IPS DF 4.7 (cell line): ENCODE results near the gene SNAPC3.
"Not testable (repeated sequence)": the region's sequence is repeated elsewhere in the genome, so short reads cannot be mapped to it uniquely, and the experiment has no call there.

Source experiments
- DNase-seq: peaks from one replicate; pipeline ENCODE4 v3.0.0-alpha.2; 2013; ENCODE audit warnings: low spot score; ENCODE audit errors: extremely low read depth

The SNAPC3 gene

DNA sequence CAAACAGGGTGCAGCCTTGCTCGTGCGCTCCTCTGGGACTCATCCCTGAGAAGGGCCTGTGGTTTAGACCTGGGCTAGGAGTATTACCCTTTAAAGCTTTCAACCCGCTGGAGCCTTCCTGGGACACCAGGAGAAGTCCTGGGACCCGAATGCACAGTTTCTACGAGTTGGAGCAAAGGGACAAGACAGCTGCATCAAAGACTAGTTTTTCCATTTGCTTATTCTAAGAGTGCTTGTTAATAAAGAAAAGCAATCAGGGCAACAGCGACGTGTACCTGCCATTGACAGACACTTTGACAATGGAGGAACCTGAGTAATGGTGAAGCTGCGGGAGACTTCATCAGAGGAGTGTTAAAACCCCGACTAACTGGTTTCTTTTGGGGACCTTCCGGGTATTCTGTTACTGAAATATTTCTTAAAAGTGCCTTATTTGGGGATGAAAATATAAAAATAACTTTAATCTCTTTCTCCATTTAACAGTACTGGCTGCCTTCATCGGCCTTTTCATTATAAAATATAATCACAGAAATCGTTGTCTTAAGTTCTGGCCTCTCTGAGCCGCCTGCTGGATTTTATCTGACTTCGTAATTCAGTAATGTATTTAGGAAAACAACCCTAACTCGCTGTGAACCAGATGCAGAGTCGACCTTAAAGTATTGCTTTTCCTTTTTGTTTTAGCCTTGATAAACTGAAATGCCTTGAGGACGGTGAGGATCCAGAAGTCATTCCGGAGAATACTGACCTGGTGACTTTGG, 732 bp downstream of the SNAPC3 start:
- DNase-seq: no peak

DNA sequence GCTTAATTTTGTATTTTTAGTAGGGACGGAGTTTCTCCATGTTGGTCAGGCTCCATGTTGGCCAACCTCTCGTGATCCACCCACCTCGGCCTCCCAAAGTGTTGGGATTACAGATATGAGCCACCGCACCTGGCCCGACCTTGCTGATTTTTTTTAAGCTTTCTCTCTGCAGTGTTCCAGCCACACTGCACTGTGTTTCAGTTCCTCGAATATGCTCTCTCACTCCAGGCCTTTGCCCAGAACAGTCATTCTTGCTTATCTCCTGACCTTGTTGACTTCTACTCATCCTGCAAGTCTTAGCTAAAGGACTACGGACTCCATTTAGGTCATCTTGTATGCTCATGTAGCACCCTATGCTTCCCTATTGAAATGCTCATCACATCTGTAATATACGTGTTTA, 3.3 kb downstream of the SNAPC3 start:
- no peak for DNase-seq

DNA sequence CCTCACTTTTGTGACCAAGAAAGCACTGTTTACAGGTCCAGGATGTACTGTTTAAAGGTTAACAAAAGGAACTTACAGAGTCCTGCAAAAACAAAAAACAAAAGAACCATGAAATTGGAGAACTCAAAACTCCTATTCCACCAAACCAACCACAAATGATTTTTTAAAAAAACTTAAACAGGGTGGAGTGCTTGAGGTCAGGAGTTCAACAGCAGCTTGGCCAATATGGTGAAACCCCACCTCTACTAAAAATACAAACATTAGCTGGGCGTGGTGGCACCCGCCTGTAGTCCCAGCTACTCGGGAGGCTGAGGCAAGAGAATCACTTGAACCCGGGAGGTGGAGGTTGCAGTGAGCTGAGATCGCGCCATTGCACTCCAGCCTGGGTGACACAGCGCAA, 5.0 kb downstream of the SNAPC3 start:
- not testable (repeated sequence) for DNase-seq

DNA sequence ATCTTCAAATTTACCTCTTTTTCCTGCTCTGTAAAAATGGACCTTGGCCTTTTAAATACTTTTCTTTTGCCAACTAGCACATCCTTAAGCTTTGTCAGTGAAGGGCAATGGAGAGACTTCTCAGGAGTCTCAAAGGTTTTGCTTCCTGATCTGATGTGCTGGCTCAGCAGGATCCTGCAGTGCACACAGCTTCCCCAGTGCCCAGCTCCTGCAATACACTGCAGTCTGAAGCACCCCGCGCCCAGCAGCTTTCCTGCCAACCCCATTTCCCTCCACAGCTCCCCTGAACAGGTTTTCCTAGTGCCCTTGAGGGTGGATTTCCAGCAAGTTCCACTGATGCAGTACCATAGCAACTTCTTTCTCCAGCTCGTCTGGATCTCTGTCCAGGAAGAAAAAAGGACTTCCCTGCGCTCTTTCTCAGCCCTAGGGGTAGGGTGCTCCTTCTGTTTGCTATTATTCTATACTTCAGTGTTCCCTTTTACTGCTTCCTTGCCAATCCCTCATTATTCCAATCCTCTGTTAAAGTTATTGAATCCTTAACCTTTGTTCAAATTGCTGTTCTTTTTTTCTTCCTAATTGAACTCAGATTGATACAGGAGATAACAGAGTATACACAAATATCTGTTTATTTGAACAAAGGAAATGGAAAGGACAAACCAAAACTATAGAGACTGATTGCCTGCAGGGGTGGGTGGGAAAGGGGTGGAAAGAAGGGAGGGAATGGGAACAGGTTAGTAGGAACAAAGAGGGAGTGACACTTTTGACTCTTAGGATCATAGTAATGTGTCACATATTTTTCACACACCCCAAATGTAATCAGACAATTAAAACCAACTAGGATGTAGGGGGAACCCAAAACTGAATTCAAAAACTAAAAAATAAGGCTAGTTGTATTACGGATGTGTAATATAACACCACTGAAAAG, 8.5 kb downstream of the SNAPC3 start:
- no peak for DNase-seq

DNA sequence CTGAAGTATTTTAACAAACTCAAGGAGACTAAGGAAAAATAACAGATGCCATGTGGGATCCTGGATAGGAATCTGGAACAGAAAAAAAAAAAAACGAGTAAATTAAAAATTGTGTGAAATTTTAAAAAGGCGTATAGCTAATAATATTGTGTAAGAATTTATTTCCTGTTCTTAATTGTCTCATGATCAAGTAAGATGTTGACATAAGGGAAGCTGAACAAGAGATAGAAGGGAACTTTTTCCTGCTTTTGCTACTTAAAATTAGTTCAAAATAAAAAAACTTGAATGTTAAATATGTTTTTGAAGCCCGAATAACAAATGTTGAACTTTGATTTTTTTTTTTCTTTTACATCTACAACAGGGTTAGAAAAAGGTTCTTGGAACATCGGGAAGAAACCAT, 10.5 kb downstream of the SNAPC3 start:
- DNase-seq: no peak

DNA sequence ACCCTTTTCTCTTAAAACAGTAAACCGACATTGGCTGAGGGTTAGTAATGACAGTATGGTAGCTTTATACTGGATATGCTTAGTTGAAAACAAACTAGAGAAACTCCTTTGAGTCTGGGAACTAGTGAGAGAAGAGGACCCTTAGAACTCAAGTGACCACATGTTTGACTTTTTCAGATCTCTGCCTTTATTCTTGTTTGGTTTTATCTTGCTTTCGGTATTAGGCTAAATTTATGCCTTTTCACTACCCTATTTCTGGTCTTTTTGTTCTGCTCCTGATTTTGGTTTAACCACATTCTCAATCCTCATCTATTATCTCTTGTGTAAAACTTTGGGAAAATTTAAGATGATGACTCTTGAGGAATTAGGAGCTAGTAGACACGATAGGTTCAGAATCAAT, 11.0 kb downstream of the SNAPC3 start:
- DNase-seq: no peak

DNA sequence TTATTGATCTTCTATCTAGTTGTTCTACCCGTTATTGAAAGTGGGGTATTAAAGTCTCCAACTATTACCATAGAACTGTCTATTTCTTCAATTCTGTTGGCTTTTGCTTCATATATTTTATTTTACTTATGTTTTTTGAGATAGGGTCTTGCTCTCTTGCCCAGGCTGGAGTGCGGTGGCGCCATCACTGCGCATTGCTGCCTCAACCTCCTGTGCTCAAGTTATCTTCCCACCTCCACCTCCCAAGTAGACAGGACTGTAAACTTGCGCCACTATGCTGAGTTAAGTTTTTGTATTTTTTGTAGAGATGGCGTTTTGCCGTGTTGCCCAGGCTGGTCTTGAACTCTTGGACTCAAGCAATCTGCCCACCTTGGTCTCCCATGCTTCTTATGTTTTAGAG, 16.2 kb downstream of the SNAPC3 start:
- DNase-seq: no peak

DNA sequence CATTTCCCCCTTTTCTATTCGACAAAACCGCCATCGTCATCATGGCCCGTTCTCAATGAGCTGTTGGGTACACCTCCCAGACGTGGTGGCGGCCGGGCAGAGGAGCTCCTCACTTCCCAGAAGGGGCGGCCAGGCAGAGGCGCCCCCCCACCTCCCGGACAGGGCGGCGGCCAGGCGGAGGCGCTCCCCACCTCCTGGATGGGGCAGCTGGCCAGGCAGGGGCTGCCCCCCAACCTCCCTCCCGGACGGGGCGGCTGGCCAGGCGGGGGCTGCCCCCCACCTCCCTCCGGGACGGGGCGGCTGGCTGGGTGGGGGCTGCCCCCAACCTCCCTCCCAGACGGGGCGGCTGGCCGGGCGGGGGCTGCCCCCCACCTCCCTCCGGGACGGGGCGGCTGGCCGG, 19.2 kb downstream of the SNAPC3 start:
- not testable (repeated sequence) for DNase-seq

DNA sequence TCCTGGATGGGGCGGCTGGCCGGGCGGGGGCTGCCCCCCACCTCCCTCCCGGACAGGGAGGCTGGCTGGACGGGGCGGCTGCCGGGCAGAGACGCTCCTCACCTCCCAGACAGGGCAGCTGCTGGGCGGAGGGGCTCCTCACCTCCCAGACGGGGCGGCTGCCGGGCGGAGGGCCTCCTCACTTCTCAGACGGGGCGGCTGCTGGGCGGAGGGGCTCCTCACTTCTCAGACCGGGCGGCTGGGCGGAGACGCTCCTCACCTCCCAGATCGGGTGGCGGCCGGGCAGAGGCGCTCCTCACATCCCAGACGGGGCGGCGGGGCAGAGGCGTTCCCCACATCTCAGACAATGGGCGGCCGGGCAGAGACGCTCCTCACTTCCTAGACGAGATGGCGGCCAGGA, 19.6 kb downstream of the SNAPC3 start:
- not testable (repeated sequence) for DNase-seq

DNA sequence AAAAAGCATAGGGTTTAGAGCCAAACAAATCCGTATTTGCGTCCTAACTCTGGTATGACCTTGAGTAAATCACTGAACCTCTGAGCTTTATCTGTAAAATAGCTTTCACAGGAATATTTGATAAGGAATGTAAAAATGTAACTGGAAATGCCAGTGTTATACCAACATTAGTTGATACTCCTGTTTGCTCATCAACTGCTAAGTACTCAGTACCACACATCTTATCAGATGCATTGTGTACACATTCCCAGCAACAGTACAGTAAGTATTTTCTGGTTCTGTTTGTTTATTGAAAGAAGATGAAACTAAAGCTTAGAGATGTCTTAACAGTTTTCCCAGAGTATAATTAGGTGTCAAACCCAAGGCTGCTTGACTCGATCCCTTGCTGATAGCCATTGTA, 21.5 kb downstream of the SNAPC3 start:
- no peak for DNase-seq

DNA sequence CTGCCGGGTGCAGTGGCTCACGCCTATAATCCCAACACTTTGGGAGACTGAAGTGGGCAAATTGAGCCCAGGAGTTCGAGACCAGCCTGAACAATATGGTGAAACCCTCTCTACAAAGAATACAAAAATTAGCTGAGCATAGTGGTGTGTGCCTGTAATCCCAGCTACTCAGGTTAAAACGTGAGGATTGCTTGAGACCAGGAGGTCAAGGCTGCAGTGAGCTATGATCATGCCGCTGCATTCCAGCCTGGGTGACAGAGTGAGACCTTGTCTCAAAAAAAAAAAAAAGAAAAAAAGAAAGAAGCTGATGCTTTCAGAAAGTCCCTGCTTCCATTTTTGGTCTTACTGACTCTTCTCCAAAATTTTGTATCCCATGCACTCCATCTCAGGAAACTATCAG, 31.3 kb downstream of the SNAPC3 start:
- no peak for DNase-seq

DNA sequence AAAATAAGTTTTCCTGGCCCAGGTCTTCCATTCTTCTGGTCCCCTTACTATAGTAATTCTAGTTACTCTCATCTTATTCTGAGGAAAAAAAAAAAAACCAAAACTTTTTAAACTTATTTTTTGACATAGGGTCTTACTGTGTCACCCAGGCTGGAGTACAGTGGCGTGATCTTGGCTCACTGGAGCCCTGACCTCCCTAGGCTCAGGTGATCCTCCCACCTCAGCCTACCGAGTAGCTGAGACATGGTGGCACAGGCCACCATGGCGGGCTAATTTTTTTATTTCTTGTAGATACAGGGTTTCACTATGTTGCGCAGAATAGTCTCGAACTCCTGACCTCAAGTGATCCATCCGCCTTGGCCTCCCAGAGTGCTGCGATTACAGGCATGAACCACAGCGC, 38.4 kb downstream of the SNAPC3 start:
- DNase-seq: no peak

DNA sequence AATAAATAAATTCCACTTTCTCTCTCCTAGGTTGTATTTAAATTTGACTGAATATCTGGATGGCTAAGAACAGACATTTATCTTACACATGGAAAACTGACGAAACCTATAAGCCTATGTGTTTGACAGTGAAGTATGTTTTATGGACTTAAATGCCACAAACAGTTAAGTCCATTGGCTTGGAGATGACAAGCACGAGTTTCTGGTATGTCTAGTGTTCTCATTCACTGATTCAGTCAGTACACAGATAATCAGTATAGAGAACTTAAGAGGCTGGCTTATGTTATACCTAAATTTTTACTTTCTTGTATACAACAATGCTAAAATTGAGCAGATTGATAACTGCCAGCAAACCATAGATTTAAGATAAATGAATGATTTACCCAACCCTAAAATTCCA, 38.9 kb downstream of the SNAPC3 start:
- no peak for DNase-seq

DNA sequence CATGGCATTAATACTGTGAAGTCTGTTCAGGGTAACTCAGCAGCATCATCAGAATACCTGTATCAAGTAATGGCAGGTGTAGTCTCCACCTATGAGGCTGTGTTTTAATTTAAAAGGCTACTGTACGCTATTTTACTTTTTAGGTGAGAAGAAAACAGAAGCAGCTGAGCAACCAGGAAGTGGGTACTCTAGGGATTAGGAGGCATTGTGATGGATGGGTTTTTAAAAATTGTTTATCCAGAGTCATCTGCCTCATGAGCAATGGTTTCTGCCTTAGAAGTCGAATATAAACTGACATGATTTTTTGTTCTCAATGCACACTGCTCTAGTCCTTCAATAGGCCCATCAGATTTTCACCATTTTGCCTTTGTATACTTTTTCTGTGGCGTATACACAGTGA, 45.5 kb downstream of the SNAPC3 start:
- no peak for DNase-seq

DNA sequence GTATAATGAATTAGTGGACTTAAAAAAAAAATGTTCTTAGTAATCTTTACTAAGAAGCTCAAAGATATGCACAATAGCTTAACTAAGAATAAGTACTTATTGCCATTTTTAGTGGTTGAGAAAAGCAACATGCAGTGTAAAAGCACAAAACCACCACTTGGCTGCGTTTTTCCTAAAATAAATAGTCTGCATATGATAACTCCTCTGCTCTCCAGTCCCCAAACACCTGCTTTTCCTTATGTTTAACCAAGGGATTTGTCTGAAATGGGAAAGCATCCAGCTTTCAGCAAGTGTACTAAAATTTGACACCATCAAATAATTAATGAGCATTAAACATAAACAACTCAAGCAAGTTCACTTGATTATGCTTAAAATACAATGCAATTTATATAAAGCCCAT, 46.7 kb downstream of the SNAPC3 start:
- no peak for DNase-seq

DNA sequence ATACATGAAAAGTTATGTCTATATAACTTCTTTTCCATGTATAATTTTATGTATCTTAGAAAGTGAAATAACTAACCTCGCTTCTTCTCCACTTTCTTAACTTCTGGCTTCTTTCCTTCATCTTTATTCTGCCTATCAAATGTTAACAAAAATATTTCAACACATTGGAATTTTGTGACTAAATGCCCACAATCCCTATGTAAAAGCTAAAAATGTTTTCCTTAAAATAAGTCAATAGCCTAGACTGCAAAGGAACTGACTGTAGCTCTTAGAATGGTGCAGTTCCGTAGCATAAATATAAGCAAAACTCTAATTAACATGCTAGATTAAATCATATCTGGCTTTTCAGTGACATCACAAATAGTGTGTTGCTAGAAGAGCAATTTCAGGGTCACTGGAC, 47.2 kb downstream of the SNAPC3 start:
- DNase-seq: no peak

DNA sequence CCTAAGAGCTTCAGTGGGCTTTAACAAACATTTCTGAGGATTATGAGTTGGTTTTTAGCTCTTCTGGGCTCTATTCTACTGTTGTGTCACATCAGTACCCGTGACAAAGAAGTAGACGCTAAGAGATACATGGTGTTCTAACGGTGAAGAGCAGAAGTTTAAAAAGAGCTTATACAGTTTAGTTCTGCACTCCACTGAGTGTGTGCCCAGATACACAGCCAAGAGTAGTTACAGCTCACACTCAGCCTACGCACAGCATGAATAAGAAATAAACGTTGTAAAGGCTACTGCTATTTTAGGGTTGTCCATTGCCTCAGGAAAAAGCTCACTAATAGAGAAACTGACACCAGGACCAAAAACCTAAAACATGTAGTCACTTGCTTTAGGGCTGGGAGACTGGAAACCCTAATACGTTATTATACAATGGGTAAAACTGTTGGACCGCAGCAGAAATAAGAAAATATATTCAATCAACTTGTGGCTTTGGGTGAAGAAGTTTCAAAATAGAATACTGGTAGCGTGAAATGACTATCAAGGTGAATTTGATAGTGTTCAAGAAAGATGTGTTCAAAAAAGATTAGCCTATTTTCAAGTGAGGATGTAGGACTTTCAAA, 53.4 kb downstream of the SNAPC3 start:
- DNase-seq: no peak

DNA sequence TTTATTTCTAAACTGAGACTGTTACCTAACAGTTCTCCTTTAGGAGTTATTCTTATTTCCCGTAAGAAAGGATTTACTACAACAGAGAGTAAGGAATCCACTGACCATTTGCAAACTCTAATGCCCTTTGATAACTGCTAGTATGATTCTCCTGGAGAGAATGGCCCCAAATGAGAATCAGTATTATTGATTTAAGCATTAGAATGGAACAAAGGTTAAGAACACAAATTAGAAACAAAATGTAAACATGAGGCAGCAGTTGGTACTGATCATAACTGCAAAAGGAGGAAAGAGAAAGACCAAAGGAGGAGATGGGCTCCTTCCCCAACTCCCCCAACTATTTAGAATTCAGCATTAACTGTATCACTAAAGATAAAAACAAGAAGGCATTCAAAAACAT, 57.4 kb downstream of the SNAPC3 start:
- no peak for DNase-seq

DNA sequence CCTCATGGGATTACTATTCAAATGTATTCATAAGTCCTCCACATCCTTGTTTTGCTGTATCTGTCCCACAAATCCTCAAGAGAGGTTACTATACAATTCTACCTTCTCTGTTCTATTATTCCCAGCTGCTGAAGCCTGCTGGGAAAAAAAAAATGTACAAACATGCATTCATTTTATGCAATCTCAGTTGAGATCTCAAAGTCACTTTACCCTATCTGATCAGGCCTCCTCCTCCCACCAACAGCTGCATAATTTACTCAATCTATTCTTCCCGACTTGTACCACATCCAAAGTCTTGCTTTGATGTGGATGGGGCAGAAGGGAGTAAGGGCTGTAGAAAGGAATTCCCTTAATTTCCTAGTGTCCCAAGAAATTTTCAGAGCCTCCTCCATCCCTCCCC, 59.5 kb downstream of the SNAPC3 start:
- no peak for DNase-seq

DNA sequence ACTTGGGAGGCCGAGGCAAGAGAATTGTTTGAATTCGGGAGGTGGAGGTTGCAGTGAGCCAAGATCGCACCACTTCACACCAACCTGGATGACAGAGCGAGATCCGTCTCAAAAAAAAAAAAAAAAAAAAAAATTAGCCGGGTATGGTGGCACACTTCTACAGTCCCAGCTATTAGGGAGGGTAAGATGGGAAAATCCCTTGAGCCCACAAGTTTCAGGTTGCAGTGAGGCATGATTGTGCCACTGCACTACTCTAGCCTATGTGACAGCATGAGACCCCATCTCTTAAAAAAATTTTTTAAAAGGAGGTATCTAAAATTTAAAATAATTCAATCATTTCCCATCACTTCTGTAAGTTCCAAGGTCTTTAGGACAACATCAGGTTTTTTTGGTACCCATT, 62.1 kb downstream of the SNAPC3 start:
- no peak for DNase-seq

DNA sequence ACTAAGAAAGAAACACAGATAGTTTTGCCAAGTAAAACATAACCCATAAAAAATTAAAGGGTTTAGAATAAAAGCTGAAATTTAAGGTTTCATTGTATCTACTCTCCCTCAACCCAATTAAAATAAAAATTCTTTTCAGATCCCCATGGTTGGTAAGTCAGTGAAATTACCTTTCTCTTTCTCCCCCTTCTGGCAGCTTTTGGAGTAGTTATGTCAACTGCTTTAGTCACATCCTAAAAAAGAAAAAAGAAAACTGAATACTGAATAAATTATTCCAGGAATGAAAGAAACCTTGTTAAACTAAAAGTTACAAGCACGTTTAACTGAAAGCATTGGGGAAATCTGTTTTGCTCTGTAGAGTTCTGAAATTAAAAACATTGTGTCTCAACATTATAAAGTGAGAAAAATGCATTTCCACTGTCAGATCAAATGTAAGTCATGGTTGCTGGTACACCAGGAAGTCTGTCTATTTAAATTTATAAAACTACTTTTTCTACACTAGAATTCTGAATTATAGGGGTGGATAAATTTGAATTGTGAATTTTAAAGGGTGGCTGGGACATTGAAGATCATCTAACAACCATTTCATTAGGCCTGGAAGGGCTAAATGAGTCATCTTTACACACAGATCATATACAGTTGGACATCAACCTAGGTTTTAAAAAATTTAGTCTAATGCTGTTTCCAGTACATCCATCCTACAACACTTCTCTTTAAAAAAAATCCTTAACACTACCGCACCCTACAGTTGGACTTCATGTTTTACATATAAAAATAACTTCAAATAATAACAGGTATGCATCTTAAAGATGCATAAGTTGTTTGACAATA, 63.4 kb downstream of the SNAPC3 start:
- DNase-seq: no peak
